DMS 273 treated with DMSO at 0.1 percent for 48 hours (cell line): Measurements from ENCODE around the gene BRPF1.

Experiments
- DNase-seq: peaks from one replicate; lab custom pipeline; 2025; lab: John Stamatoyannopoulos, UW

BRPF1 gene

GRCh38 chr3:9786825-9787669 is 55.5 kb downstream of the BRPF1 start:
- DNase-seq: no peak

GRCh38 chr3:9787714-9788113 is 56.2 kb downstream of the BRPF1 start:
- DNase-seq: no peak

GRCh38 chr3:9791127-9791526 is 59.6 kb downstream of the BRPF1 start:
- DNase-seq: no peak

- DNase-seq: no peak
Observed at GRCh38 chr3:9791790-9792404, 60.4 kb downstream of the BRPF1 start.

- DNase-seq: peak; percentile 82
Observed at GRCh38 chr3:9792405-9793160, 61.0 kb downstream of the BRPF1 start, which contains the start of the genes ARPC4 and TADA3. Gene ARPC4, plus strand, starts transcription at chr3:9793082. Its CDS starts 40 bp downstream, at chr3:9793122. Gene TADA3, minus strand, starts transcription at chr3:9792473. Its CDS starts 1,007 bp downstream, at chr3:9791466.

GRCh38 chr3:9793161-9793781 is 61.7 kb downstream of the BRPF1 start:
- DNase-seq: no peak

GRCh38 chr3:9794400-9794799 is 62.9 kb downstream of the BRPF1 start:
- no peak for DNase-seq

GRCh38 chr3:9795207-9795606 is 63.7 kb downstream of the BRPF1 start:
- DNase-seq: no peak

- DNase-seq: no peak
Observed at GRCh38 chr3:9797196-9797945, 65.8 kb downstream of the BRPF1 start.
